HepG2 (cell line): ENCODE results near the gene CSNK1D. TPM values are rescaled to one million over a fixed set of nuclear protein-coding genes. Genes with fewer than 3 reads are reported as not detected.

Experiments used
- CEBPG ChIP-seq: IDR thresholded peaks from 2 replicates; pipeline ENCODE4 v1.6.1; 2016
- CENPT ChIP-seq: sonication (generic); formaldehyde crosslinking; IDR thresholded peaks from 2 replicates; pipeline ENCODE4 v1.8.0; 2022; ENCODE audit warnings: low read depth, mild to moderate bottlenecking, moderate library complexity, missing genetic modification reagents
- CHD4 ChIP-seq: fragments of 200-600 bp; sonication (generic); IDR thresholded peaks from 2 replicates; pipeline ENCODE4 v1.7.0; 2017; ENCODE audit warnings: mild to moderate bottlenecking, low read length, borderline replicate concordance
- CREB3 ChIP-seq: sonication (generic); formaldehyde crosslinking; IDR thresholded peaks from 2 replicates; pipeline ENCODE4 v1.5.0; 2020; ENCODE audit warnings: missing genetic modification reagents
- ELF3 ChIP-seq: IDR thresholded peaks from 2 replicates; pipeline ENCODE4 v1.6.1; 2016; ENCODE audit warnings: missing genetic modification reagents, missing compliant biosample characterization
- EZH2 ChIP-seq: conservative IDR thresholded peaks from 2 replicates; pipeline ENCODE4 v1.6.1; 2012; ENCODE audit warnings: mild to moderate bottlenecking, low read depth, low read length, moderate library complexity
- FOXJ3 ChIP-seq: sonication (generic); formaldehyde crosslinking; IDR thresholded peaks from 2 replicates; pipeline ENCODE4 v1.4.0; 2020; ENCODE audit warnings: missing genetic modification reagents, mild to moderate bottlenecking, borderline replicate concordance
- FOXO1 ChIP-seq: sonication (generic); formaldehyde crosslinking; IDR thresholded peaks from 2 replicates; pipeline ENCODE4 v1.4.0; 2020; ENCODE audit warnings: missing genetic modification reagents
- GATAD2A ChIP-seq: IDR thresholded peaks from 2 replicates; pipeline ENCODE4 v1.6.1; 2016
- HCFC1 ChIP-seq: fragments of 150-350 bp; IDR thresholded peaks from 2 replicates; pipeline ENCODE4 v1.6.1; 2014; ENCODE audit warnings: low read depth, low read length
- NONO ChIP-seq, 2 experiments: fragments of 450-650 bp in 1 of 2; sonication (generic) in 1 of 2; formaldehyde crosslinking in 1 of 2; IDR thresholded peaks in 1 of 2; conservative IDR thresholded peaks in 1 of 2; 2 replicates each; pipeline versions ENCODE4 v1.6.1 to v1.8.0; 2017 to 2022; ENCODE audit warnings: mild to moderate bottlenecking in 1 of 2, missing genetic modification reagents in 1 of 2, moderate library complexity in 1 of 2
- NPAS2 ChIP-seq: sonication (generic); formaldehyde crosslinking; IDR thresholded peaks from 2 replicates; pipeline ENCODE4 v1.8.0; 2022; ENCODE audit warnings: mild to moderate bottlenecking, missing genetic modification reagents, borderline replicate concordance
- PHF21A ChIP-seq: sonication (generic); formaldehyde crosslinking; IDR thresholded peaks from 2 replicates; pipeline ENCODE4 v1.5.0; 2020; ENCODE audit warnings: mild to moderate bottlenecking, missing genetic modification reagents
- PRPF4 ChIP-seq: fragments of 200-400 bp; formaldehyde crosslinking; IDR thresholded peaks from 2 replicates; pipeline ENCODE4 v1.6.1; 2016; ENCODE audit warnings: low read length, low read depth; ENCODE audit not compliant: poor library complexity, severe bottlenecking
- SMYD3 ChIP-seq: sonication (generic); formaldehyde crosslinking; IDR thresholded peaks from 2 replicates; pipeline ENCODE4 v1.8.1; 2023; ENCODE audit warnings: mild to moderate bottlenecking, missing genetic modification reagents
- SP140L ChIP-seq: sonication (generic); formaldehyde crosslinking; IDR thresholded peaks from 2 replicates; pipeline ENCODE4 v1.4.0; 2020; ENCODE audit warnings: missing genetic modification reagents, borderline replicate concordance
- SRSF4 ChIP-seq: fragments of 200-400 bp; formaldehyde crosslinking; IDR thresholded peaks from one replicate; pipeline ENCODE4 v1.6.1; 2018; ENCODE audit warnings: mild to moderate bottlenecking, low read depth, low read length, moderate library complexity; ENCODE audit not compliant: poor library complexity, severe bottlenecking
- TMF1 ChIP-seq: sonication (generic); formaldehyde crosslinking; IDR thresholded peaks from 2 replicates; pipeline ENCODE4 v1.8.1; 2022; ENCODE audit warnings: low read depth, missing genetic modification reagents
- ZNF24 ChIP-seq: fragments of 450-650 bp; IDR thresholded peaks from 2 replicates; pipeline ENCODE4 v1.6.1; 2017; ENCODE audit warnings: antibody characterized with exemption, mild to moderate bottlenecking
- ZNF274 ChIP-seq: sonication (generic); formaldehyde crosslinking; IDR thresholded peaks from 2 replicates; pipeline ENCODE4 v1.5.1; 2020; ENCODE audit warnings: mild to moderate bottlenecking, missing genetic modification reagents
- ZNF451 ChIP-seq: sonication (generic); formaldehyde crosslinking; IDR thresholded peaks from 2 replicates; pipeline ENCODE4 v1.5.0; 2020; ENCODE audit warnings: mild to moderate bottlenecking, missing genetic modification reagents
- ZNF543 ChIP-seq: sonication (generic); formaldehyde crosslinking; IDR thresholded peaks from 2 replicates; pipeline ENCODE4 v1.4.0; 2020; ENCODE audit warnings: mild to moderate bottlenecking, missing genetic modification reagents
- ZNF549 ChIP-seq: sonication (generic); formaldehyde crosslinking; IDR thresholded peaks from 2 replicates; pipeline ENCODE4 v1.5.0; 2020; ENCODE audit warnings: missing genetic modification reagents
- ZNF616 ChIP-seq: sonication (generic); formaldehyde crosslinking; IDR thresholded peaks from 2 replicates; pipeline ENCODE4 v1.5.0; 2020; ENCODE audit warnings: low read depth, mild to moderate bottlenecking, missing genetic modification reagents
- ZNF773 ChIP-seq: sonication (generic); formaldehyde crosslinking; IDR thresholded peaks from 2 replicates; pipeline ENCODE4 v1.4.0; 2020; ENCODE audit warnings: missing genetic modification reagents, borderline replicate concordance
- ZNF792 ChIP-seq: IDR thresholded peaks from 2 replicates; pipeline ENCODE4 v1.6.1; 2016
- ZSCAN31 ChIP-seq: sonication (generic); formaldehyde crosslinking; IDR thresholded peaks from 2 replicates; pipeline ENCODE4 v1.5.0; 2020; ENCODE audit warnings: low read depth, mild to moderate bottlenecking, missing genetic modification reagents
- polyA plus RNA-seq, 8 experiments: library from polyadenylated mRNA; depleted of rRNA in 3 of 8; stranded (reverse) in 7 of 8; unstranded in 1 of 8; fragments of >200 nt; fragmentation: Illumina TruSeq in 4 of 8; extraction: Trizol in 4 of 8; gene quantifications; 2 replicates each; pipeline versions ENCODE4 v1.2.1 to v1.2.3, GENCODE V29; 2011 to 2016; ENCODE audit warnings: low read depth in 4 of 8, missing spikeins in 1 of 8, mixed read lengths in 1 of 8; ENCODE audit not compliant: insufficient read depth in 1 of 8
- total RNA-seq, 5 experiments: library from RNA; depleted of rRNA; stranded (reverse); fragments of >200 nt; fragmentation: Illumina TruSeq; extraction: Trizol; gene quantifications; 2 replicates each; pipeline ENCODE4 v1.2.3, GENCODE V29; 2016; ENCODE audit warnings: low read depth in 1 of 5
- TF ChIP-seq, protein P1 (sequence below): sonication (generic); formaldehyde crosslinking; IDR thresholded peaks from 2 replicates; pipeline ENCODE4 v1.5.1; 2020; ENCODE audit warnings: missing genetic modification reagents, mild to moderate bottlenecking, borderline replicate concordance

The CSNK1D gene
- total and polyA plus RNA-seq, 2 of the 13 experiments (the other 11 are each of a cell fraction or from before 2014, with no cell fraction given) = 31.5 to 128 TPM

GRCh38 chr17:82237083-82237745 is 36.3 kb downstream of the CSNK1D start (continued):
- no peak for TF ChIP-seq ZNF792
- TF ChIP-seq CHD4 = no peak
- no peak for TF ChIP-seq ZSCAN31 (CRISPR knock-in tag)
- TF ChIP-seq PHF21A (CRISPR knock-in tag) = no peak
- TF ChIP-seq CREB3 (CRISPR knock-in tag) = no peak
- no peak for TF ChIP-seq FOXO1 (CRISPR knock-in tag)
- TF ChIP-seq ZNF24 = no peak
- no peak for TF ChIP-seq SP140L (CRISPR knock-in tag)
- TF ChIP-seq HCFC1 = no peak
- 0 out of 2 replicates have a peak, but pooled peaks have one; percentile 5 for TF ChIP-seq ZNF274 (CRISPR knock-in tag)
- TF ChIP-seq ZNF451 (CRISPR knock-in tag) = 0 out of 2 replicates have a peak, but pooled peaks have one; percentile 11
- TF ChIP-seq PRPF4 = peak; percentile 18
- TF ChIP-seq SMYD3 (CRISPR knock-in tag) = no peak
- TF ChIP-seq TMF1 (CRISPR knock-in tag) = no peak
- TF ChIP-seq GATAD2A (CRISPR knock-in tag) = no peak
- TF ChIP-seq, protein P1, sequence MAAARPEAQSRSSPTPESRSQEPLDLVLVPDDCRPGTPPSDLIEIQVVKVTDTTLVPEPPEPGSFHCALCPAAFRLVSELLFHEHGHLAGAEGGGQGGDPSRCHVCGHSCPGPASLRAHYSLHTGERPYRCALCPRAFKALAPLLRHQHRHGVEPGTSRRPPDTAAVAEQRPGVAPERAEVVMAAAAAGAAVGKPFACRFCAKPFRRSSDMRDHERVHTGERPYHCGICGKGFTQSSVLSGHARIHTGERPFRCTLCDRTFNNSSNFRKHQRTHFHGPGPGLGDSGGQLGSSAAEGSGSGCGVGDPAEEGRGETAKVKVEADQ (CRISPR knock-in tag) = no peak
- no peak for TF ChIP-seq CEBPG (CRISPR knock-in tag)
- TF ChIP-seq ZNF616 (CRISPR knock-in tag) = no peak
- no peak for TF ChIP-seq NPAS2 (CRISPR knock-in tag)
- TF ChIP-seq SRSF4 = no peak
- no peak for TF ChIP-seq ELF3
- no peak for TF ChIP-seq ZNF773 (CRISPR knock-in tag)
- TF ChIP-seq ZNF543 (CRISPR knock-in tag) = no peak
- TF ChIP-seq ZNF549 = no peak
- no peak for TF ChIP-seq NONO (IDR thresholded peaks at IDR 0.05)
- TF ChIP-seq NONO (CRISPR knock-in tag; conservative IDR thresholded peaks at IDR 0.05) = 0 out of 2 replicates have a peak, but pooled peaks have one; percentile 19
- TF ChIP-seq FOXJ3 (CRISPR knock-in tag) = no peak
- 0 out of 2 replicates have a peak, but pooled peaks have one; percentile 51 for TF ChIP-seq CENPT (CRISPR knock-in tag)
- no peak for TF ChIP-seq EZH2
